ENCODE data around the gene GRM8.
"Not testable (repeated sequence)": the region's sequence is repeated elsewhere in the genome, so short reads cannot be mapped to it uniquely, and the experiment has no call there.

Gene GRM8

DNA sequence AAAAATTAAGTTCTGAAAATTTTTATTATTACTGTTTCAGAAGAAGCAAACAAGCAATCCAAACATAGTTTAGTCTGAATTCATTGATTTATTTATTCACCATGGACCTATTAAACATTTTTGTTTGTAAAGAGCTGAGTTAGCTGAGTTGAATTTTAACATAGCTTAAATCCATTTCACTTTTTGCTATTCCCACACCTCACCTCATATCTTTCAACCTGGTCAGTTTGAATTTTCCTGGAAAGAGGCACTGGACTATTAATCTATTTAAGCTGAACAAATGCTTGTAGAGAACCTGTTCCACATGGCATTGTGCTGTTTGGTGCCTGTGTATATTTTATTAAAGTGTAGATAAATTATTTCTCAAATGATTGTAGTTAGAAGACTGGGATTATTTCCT is 344.2 kb downstream of the GRM8 start:
- not testable (repeated sequence) for DNase-seq (ENCODE audit: low read depth)

DNA sequence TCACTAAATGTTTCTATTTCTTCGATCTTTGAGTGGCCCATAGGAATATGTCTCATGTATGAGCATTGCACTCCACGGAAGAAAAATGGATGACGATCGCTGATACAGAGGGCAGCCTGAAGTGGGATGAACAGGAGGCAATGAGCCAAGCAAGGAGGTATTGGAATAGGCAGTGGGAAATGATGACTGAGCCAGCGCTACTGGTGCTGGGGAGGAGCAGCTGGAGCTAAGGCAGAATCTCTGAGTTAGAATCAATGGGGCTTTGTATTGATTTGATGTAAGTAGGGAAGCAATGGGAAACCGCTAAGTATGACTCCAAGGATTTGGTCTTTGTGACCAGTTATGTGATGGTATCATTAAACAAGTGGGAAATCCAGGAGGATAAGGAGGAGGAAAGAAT is 345.1 kb downstream of the GRM8 start:
- not testable (repeated sequence) for DNase-seq (ENCODE audit: low read depth)

GRCh38 chr7:126905255-126905654 is 347.5 kb downstream of the GRM8 start:
- DNase-seq (ENCODE audit: low read depth) = not testable (repeated sequence)

- not testable (repeated sequence) for DNase-seq (ENCODE audit: low read depth)
These were observed 351.5 kb downstream of the GRM8 start for GRCh38 chr7:126901041-126901765.

DNA sequence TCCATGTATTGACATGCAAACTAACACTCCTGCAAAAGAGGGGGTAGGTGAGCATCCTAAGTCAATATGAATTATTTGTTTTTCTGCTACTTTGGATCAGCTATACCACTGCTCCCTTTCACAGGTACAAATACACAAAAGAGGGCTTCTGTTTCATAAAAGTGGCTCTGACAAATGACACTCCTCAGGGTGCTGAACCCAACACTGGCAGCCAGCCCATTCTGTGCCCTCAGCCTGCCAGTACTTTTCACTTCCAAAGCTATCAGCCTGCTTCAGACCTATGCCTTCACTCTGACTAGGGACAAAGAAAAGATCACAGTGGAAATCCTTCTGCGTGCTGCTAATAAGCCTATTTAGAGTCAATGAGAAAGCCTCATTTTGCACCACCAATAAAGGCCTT is 364.8 kb downstream of the GRM8 start:
- not testable (repeated sequence) for DNase-seq (ENCODE audit: low read depth)

- DNase-seq (ENCODE audit: low read depth) = not testable (repeated sequence)
These were observed 365.2 kb downstream of the GRM8 start for GRCh38 chr7:126887560-126887959.

DNA sequence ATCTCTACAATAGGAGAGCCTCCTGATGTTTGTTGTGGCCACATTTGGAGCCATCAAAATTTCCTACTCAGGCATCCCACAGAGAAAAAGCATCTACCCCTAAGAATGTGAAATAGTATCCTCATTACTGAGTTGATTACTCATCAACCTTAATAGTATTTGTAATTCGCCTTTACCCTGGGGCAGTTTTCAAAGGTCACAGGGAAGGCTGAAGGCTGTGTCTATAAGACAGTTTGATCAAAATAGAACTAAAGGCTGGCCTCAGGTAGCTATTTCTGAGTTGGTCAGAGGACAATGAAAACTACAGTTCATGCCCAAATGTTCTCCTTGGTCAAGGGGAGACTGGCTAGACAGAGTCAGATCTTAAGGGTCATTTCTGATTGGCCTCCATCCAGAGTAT is 370.0 kb downstream of the GRM8 start:
- not testable (repeated sequence) for DNase-seq (ENCODE audit: low read depth)

GRCh38 chr7:126881908-126882307 is 370.8 kb downstream of the GRM8 start:
- DNase-seq (ENCODE audit: low read depth) = not testable (repeated sequence)

DNA sequence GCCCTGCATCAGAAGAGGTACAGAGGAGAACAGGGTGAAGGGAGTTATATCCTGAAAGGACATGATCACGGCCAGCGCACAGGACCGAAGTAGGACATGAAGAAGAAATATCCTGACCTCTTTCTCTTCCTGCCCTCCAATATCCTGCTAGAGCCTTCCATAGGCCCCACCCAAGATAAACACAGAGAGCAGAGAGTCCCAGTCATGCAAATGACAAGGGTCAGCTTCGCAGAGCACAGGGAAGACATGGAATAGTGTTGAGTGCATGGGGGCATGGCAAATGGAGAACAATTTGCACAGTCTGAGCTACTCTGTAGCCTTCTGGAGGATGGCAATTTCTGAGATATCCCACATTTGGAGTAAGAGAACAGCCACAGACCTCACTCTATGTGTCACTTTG is 371.4 kb downstream of the GRM8 start:
- DNase-seq (ENCODE audit: low read depth) = no peak

- DNase-seq (ENCODE audit: low read depth) = not testable (repeated sequence)
These were observed 376.2 kb downstream of the GRM8 start for GRCh38 chr7:126876536-126876935.

DNA sequence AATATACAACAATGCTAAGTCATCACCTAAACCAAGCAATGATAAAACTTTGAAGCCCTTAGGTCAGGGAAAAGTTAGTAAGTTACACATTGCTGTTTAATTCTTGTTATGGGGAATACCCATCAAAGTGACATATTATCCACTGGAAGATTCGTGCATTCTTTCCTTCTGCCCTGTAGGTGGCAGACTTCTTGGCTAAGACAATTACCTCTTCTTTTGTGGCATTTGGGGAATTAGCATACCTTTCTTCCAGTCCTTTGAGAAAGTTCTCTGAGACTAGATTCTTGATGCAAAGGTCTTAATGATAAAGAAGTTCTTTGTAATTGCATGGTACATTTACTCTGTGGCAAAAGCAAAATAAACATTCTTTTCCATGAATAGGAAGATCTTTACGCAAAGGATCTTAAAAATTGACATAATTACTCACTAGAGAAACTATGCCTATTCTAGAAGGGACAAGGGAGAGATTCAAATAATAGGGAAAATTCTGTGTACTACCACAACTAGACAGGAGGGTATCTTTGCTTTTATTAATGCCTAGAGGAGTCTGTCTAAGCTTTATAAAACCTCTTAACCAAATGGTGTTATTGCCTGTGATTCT is 395.9 kb downstream of the GRM8 start:
- no peak for DNase-seq (ENCODE audit: low read depth)

- no peak for DNase-seq (ENCODE audit: low read depth)
These were observed 407.4 kb downstream of the GRM8 start for GRCh38 chr7:126845331-126845730.

- no peak for DNase-seq (ENCODE audit: low read depth)
These were observed 408.9 kb downstream of the GRM8 start for GRCh38 chr7:126843883-126844282.

- no peak for DNase-seq (ENCODE audit: low read depth)
These were observed 409.4 kb downstream of the GRM8 start for GRCh38 chr7:126843336-126843735.

- no peak for DNase-seq (ENCODE audit: low read depth)
These were observed 410.3 kb downstream of the GRM8 start for GRCh38 chr7:126842451-126842850.

DNA sequence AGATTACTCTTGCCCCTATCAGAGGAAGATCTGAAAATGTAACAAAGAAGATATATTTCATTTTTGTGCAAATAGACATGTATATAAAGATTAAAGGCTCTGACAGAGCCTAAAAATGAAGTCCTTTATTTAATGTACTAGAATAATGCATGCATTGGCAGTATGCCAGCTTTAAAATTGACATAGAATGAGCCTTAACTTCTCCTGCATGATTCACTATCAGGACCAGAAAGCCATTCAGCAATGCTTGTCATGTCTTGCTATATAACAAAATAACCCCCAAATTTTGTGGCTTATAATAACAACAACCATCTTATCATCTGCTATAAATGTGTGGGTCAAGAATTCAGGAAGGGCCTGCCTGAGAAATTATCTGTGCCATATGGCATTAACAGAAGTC is 411.9 kb downstream of the GRM8 start:
- DNase-seq (ENCODE audit: low read depth) = no peak

- DNase-seq (ENCODE audit: low read depth) = no peak
These were observed 413.1 kb downstream of the GRM8 start for GRCh38 chr7:126839624-126840023.

- no peak for DNase-seq (ENCODE audit: low read depth)
These were observed 414.5 kb downstream of the GRM8 start for GRCh38 chr7:126838194-126838593.

GRCh38 chr7:126831241-126831640 is 421.5 kb downstream of the GRM8 start:
- DNase-seq (ENCODE audit: low read depth) = not testable (repeated sequence)

DNA sequence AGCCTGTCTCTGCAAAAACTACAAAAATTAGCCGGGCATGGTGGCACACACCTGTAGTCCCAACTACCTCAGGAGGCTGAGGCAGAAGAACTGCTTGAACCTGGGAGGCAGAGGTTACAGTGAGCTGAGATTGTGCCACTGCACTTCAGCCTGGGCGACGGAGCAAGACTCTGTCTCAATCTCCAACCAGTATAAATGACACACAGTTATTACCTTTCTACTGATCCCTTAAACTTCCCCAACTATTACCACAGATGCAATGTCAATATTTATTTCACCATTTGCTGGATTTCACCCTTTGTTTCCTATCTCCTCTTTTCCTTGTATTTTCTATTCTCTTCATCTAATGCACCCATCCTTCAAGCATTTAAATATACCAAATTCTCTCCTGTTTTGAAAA is 431.8 kb downstream of the GRM8 start:
- no peak for DNase-seq (ENCODE audit: low read depth)

- no peak for DNase-seq (ENCODE audit: low read depth)
These were observed 433.6 kb downstream of the GRM8 start for GRCh38 chr7:126819197-126819484.

DNA sequence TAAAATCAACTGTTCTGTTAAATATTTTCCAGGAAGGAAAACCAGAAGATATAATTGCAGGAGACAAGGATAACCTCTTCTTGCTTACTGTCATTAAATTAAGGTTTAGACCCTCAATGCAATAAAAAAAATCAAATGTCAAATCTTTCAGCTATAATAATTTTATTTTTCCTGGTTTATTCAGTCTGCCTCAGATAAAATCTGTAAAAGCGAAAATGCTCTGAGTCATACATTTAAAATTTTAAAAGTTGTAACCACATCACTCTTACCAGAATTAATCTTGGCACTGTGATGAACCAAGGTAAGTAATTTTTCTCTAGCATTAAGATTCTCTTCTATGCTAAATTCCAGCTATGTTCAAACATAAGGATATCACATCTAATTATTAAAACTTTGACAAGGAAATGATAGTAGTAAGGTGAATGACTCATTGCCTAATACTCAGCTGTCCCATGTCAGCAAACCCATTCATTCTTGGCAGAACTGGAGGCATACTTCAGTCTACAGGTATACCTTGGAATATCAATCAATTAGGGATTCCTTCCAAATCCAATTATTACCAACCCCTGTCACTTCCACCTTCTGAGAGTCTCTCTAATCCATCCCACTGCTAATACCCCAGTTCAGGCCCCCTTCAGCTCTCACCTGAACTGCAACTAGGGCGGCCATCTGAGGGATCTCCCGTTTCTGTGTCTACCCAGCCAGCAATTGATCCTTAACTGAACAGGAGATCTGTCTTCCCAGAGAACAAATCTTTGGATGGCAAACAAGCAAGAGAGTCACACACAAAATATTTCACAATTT is 434.1 kb downstream of the GRM8 start:
- DNase-seq (ENCODE audit: low read depth) = no peak

- no peak for DNase-seq (ENCODE audit: low read depth)
These were observed 443.6 kb downstream of the GRM8 start for GRCh38 chr7:126809188-126809587.
